ENCODE results near the gene MOB2. TPM values are rescaled to one million over a fixed set of nuclear protein-coding genes. Genes with fewer than 3 reads are reported as not detected.

Gene MOB2
- total RNA-seq, 1 experiment from 2014 or later = 22.7 TPM

- Mint-ChIP-seq H3K27ac (peak overlapping the region in 1 of 3 experiments; percentile 61; a peak in 2 of 7 replicates), H3K4me3 (no peak overlapping the region; a peak in 1 of 5 replicates), H3K4me1 (peaks cover 0 to 7% of the 10 kb centered on the region in 2 experiments; a peak in 2 of 4 replicates), H3K27me3 (ENCODE audit: low read depth) (no peaks in the 10 kb centered on the region), H3K9me3 (no peaks in the 10 kb centered on the region), H3K36me3 (ENCODE audit: insufficient read depth in 1 of 3, low read depth in 3 of 3) (no peaks in the 10 kb centered on the region)
- H3K27me3 ChIP-seq (ENCODE audit: insufficient read depth, low read length) = no peaks in the 10 kb centered on the region
- H3K9ac ChIP-seq (ENCODE audit: extremely low read depth, insufficient read length, low read length) = no peak overlapping the region
- no peak overlapping the region for H3K14ac ChIP-seq (ENCODE audit: insufficient read depth, low read length)
- no peak overlapping the region for H4K5ac ChIP-seq (ENCODE audit: insufficient read length, low read depth, low read length)
- TF ChIP-seq, protein P1, sequence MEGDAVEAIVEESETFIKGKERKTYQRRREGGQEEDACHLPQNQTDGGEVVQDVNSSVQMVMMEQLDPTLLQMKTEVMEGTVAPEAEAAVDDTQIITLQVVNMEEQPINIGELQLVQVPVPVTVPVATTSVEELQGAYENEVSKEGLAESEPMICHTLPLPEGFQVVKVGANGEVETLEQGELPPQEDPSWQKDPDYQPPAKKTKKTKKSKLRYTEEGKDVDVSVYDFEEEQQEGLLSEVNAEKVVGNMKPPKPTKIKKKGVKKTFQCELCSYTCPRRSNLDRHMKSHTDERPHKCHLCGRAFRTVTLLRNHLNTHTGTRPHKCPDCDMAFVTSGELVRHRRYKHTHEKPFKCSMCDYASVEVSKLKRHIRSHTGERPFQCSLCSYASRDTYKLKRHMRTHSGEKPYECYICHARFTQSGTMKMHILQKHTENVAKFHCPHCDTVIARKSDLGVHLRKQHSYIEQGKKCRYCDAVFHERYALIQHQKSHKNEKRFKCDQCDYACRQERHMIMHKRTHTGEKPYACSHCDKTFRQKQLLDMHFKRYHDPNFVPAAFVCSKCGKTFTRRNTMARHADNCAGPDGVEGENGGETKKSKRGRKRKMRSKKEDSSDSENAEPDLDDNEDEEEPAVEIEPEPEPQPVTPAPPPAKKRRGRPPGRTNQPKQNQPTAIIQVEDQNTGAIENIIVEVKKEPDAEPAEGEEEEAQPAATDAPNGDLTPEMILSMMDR (conservative IDR thresholded peaks at IDR 0.05) = no peak
- no peak overlapping the region for H2BK120ac ChIP-seq (ENCODE audit: low read depth, low read length, poor library complexity, severe bottlenecking)
- H3K4ac ChIP-seq (ENCODE audit: low read depth, low read length) = no peak overlapping the region
- no peak overlapping the region for H4K8ac ChIP-seq (replicated peaks; ENCODE audit: insufficient read length, low read depth, low read length)
- WGBS (ENCODE audit: extremely low coverage, insufficient read length, low lambda C conversion rate) = no CpG with 5 or more reads among the region's 17 CpGs
- H3K23ac ChIP-seq (ENCODE audit: insufficient read length, low read depth, low read length) = no peak overlapping the region
- no peaks in the 10 kb centered on the region for H3K4me1 ChIP-seq (ENCODE audit: insufficient read depth, low read length)
- no peak overlapping the region for H3K4me2 ChIP-seq (ENCODE audit: insufficient read depth, insufficient read length, low read length)
- no peaks in the 10 kb centered on the region for H3K23me2 ChIP-seq (ENCODE audit: insufficient read length, low read depth, low read length, poor library complexity, severe bottlenecking)
- no peak overlapping the region for H3K27ac ChIP-seq (ENCODE audit: insufficient read length, low read depth, low read length)
- no peak overlapping the region for H2BK20ac ChIP-seq (ENCODE audit: low read depth, low read length, poor library complexity, severe bottlenecking)
- no peaks in the 10 kb centered on the region for H3K9me3 ChIP-seq (ENCODE audit: control insufficient read depth, low read depth, low read length)
- H3K79me1 ChIP-seq (ENCODE audit: insufficient read depth, low read depth, low read length, poor library complexity, severe bottlenecking) = peaks cover 12% of the 10 kb centered on the region
- H3K56ac ChIP-seq (ENCODE audit: insufficient read length, low read depth, low read length) = no peak overlapping the region
- DNase-seq = no peak
- no peak overlapping the region for H2BK5ac ChIP-seq (ENCODE audit: insufficient read length, low read length)
- H3T11ph ChIP-seq (ENCODE audit: low read length) = no peak overlapping the region
- no peak overlapping the region for H4K91ac ChIP-seq (ENCODE audit: insufficient read length, low read depth, low read length)
- H2AK5ac ChIP-seq (ENCODE audit: insufficient read length, low read length) = no peak overlapping the region
- peaks cover 3% of the 10 kb centered on the region for H4K20me1 ChIP-seq (ENCODE audit: control insufficient read depth, insufficient read depth, insufficient read length)
- H3K18ac ChIP-seq (ENCODE audit: insufficient read length, low read depth, low read length) = no peak overlapping the region
- H3K79me2 ChIP-seq (ENCODE audit: insufficient read depth, low read length) = peaks cover 1% of the 10 kb centered on the region; the same call in 1 of the 2 replicates
- no peak overlapping the region for H2BK12ac ChIP-seq (ENCODE audit: insufficient read length, low read depth, low read length)
- no peak overlapping the region for H2BK15ac ChIP-seq (ENCODE audit: low read depth, low read length)
- H2AFZ ChIP-seq (ENCODE audit: low read length) = no peak overlapping the region
Measured at GRCh38 chr11:1532014-1532586, 45.5 kb upstream of the MOB2 start.
